ENCODE measurements around the gene TCF3.

- TF ChIP-seq GATA2 (IDR thresholded peaks at IDR 0.05; ENCODE audit: low read depth, low read length) = no peak
- TF ChIP-seq GATA3 (IDR thresholded peaks at IDR 0.05; ENCODE audit: low read depth, low read length) = no peak
These were observed 42.5 kb downstream of the TCF3 start for GRCh38 chr19:1609680-1610474.

All from SH-SY5Y (cell line).